Panc1 (cell line): ENCODE results near the gene ACER3.

Experiments used
- CTCF ChIP-seq: fragments of 450-650 bp; IDR thresholded peaks from 2 replicates; pipeline ENCODE4 v1.5.1; 2017; ENCODE audit warnings: mild to moderate bottlenecking
- POLR2AphosphoS5 ChIP-seq: IDR thresholded peaks from 2 replicates; pipeline ENCODE4 v1.6.1; 2012; ENCODE audit warnings: mild to moderate bottlenecking, low read depth, low read length, moderate library complexity
- REST ChIP-seq, 2 experiments: IDR thresholded peaks; 2 replicates each; pipeline ENCODE4 v1.6.1; 2011 to 2012; ENCODE audit warnings: low read depth in 2 of 2, control low read depth in 1 of 2, low read length in 1 of 2, mild to moderate bottlenecking in 1 of 2, moderate library complexity in 1 of 2; ENCODE audit not compliant: insufficient read depth in 1 of 2
- SIN3A ChIP-seq: IDR thresholded peaks from 2 replicates; pipeline ENCODE4 v1.6.1; 2012; ENCODE audit warnings: low read depth, mild to moderate bottlenecking, low read length, moderate library complexity, borderline replicate concordance; ENCODE audit not compliant: insufficient read depth
- TCF7L2 ChIP-seq: IDR thresholded peaks from 2 replicates; pipeline ENCODE4 v1.6.1; 2011; ENCODE audit warnings: mild to moderate bottlenecking, low read depth, low read length, inconsistent platforms

GRCh38 chr11:76972051-76972450, 111.3 kb downstream of the ACER3 start:
- TF ChIP-seq CTCF (no peak), TCF7L2 (no peak), POLR2AphosphoS5 (no peak), SIN3A (no peak), REST (IDR thresholded peaks at IDR 0.05; ENCODE audit: insufficient read depth in 1 of 2, low read depth in 2 of 2, low read length in 1 of 2) (no peak)
